Fibroblast of the aortic adventitia (primary cell): ENCODE data around the gene APC. TPM values are rescaled to one million over a fixed set of nuclear protein-coding genes. Genes with fewer than 3 reads are reported as not detected.
A peak's percentile ranks its signal among the peaks of the same experiment; 100 is the strongest.

Experiments used
- DNase-seq: peaks from one replicate; pipeline ENCODE4 v3.0.0-alpha.2; 2010; ENCODE audit warnings: low read depth
- H3K4me3 ChIP-seq: 2 replicates; pipeline ENCODE4 v1.5.1; 2011; ENCODE audit warnings: low read depth, mild to moderate bottlenecking, control low read depth, low read length, moderate library complexity
- CTCF ChIP-seq: IDR thresholded peaks from 2 replicates; pipeline ENCODE4 v1.5.1; 2011; ENCODE audit warnings: mild to moderate bottlenecking, low read length, control low read depth, inconsistent platforms; ENCODE audit not compliant: insufficient read depth
- total RNA-seq: library from RNA; depleted of rRNA; stranded (reverse); fragments of >200 nt; gene quantifications from 2 replicates; pipeline ENCODE4 v1.2.3, GENCODE V29; 2012; ENCODE audit warnings: low replicate concordance

APC gene
- total RNA-seq, 1 donor = 61.7 TPM

DNA sequence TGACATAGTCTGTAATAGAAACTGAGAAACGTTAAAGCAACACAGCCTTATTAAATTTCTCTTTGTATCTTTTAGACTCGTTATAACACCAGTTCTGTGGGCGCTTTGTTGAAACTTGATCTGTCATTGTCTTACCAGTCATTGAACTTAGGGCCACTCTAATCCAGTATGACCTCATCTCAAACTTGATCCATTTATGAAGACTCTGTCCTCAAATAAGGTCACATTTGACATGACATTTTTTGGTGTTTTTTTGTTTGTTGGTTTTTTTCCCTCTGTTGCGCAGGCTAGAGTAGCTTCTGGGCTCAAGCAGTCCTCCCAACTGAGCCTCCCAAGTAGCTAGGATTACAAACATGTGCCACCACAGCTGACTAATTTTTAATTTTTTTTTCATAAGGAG is 5.9 kb downstream of the APC start:
- DNase-seq = no peak
- no peak for TF ChIP-seq CTCF
- H3K4me3 ChIP-seq = no peak overlapping the region

- H3K4me3 ChIP-seq = no peak overlapping the region
- no peak for TF ChIP-seq CTCF
- no peak for DNase-seq
Observed at GRCh38 chr5:112752335-112752734, 14.7 kb downstream of the APC start.

- no peak for DNase-seq
- no peak for TF ChIP-seq CTCF
- H3K4me3 ChIP-seq = no peak overlapping the region
Observed at GRCh38 chr5:112755703-112756102, 18.0 kb downstream of the APC start.

DNA sequence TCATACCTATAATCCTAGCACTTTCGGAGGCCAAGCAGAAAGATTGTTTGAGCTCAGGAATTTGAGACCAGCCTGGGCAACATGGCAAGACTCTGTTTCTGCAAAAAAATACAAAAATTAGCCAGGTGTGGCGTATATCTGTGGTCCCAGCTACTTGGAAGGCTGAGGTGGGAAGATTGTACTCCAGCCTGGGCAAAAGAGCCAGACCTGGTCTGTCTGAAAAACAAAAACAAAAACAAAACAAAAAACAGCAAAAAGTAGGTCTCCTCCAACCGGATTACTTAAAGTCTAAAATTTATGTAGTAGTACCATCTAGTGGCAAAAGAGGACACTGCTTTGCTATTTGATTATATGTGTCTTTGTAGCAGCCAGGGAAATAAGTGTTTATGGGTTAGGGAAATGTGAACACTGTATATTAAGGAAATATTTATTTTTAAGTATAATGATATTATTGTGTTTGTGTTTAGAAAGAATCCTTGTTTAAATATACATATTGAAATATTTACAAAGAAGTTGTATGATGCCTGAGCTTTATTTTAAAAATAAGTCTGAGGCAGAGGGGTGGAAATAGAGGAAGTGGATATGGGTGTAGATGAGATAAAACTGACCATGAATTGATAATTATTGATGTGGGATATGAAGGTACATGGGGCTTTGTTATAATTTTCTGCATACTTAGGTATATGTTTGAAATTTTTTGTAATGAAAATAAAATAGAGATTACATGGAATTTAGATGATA is 20.0 kb downstream of the APC start:
- H3K4me3 ChIP-seq = no peak overlapping the region
- peak; percentile 75 for TF ChIP-seq CTCF
- peak; percentile 81 for DNase-seq

DNA sequence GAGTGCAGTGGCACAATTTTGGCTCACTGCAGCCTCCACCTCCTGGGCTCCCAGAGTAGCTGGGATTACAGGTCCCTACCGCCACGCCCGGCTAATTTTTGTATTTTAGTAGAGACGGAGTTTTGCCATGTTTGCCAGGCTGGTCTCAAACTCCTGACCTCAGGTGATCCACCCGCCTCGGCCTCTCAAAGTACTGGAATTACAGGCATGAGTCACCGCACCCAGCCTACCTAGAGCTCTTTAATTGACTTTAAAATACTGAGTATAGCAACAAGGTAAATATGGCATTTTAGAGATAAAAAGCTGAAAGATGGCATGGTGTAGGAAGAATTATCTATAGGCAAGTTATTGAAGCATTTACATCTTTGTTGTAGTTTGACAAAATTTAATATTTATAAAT is 21.0 kb downstream of the APC start:
- DNase-seq = no peak
- no peak for TF ChIP-seq CTCF
- no peak overlapping the region for H3K4me3 ChIP-seq

DNA sequence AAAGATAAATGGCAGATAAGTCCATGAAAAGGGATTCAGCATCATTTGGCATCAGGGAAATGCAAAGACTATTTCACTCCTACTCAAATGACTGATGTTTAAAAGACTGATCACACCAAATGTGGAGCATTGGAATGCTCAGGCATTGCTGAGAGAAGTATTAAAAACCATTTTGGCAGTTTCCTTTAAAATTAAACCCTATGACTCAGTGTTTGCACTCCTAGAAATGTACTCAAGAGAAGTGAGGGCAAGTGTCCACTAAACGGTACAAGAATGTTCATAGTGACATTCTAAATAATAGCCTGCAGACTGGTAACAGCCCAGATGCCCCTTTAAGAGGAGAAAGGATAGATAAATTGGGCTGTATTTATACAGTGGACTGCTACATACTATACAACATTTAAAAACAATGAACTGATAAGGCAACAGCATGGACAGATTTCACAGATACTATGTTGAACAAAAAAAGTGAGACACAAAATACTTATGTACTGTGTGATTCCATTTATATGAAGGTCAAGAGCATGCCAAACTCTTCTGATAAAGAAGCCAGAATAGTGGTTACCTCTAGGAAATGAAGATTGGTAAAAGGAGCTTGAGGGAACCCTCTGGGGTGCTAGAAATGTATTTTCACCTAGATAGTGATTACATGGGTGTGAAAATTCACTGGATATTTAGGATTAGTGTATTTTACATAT is 24.6 kb downstream of the APC start:
- no peak overlapping the region for H3K4me3 ChIP-seq
- TF ChIP-seq CTCF = no peak
- DNase-seq = peak; percentile 56
